Left cardiac atrium (tissue), 4 donors: Measurements from ENCODE around the gene CCNA2. TPM values are rescaled to one million over a fixed set of nuclear protein-coding genes. Genes with fewer than 3 reads are reported as not detected.

Source experiments
- ATAC-seq, 2 donors: fragments of 200-7000 bp; cut with Tn5 transposase; one replicate each; pipeline ENCODE4 v1.9.1; 2020; ENCODE audit warnings: mild to moderate bottlenecking in 2 of 2, moderate library complexity in 2 of 2
- DNase-seq: peaks from one replicate; pipeline ENCODE4 v3.0.0-alpha.2; 2020
- intact Hi-C, 2 donors: fragments of 100-400 bp; cut with DNase I; formaldehyde crosslinking; loops; one replicate each; pipeline versions ENCODE4 v1.14.1 to v1.15.1; 2022 to 2023
- total RNA-seq, 2 donors: library from RNA; stranded (reverse); fragmentation: NEBNext Ultra II Directional; extraction: Animal tissue kit (Norgen Biotek cat#: 25700); gene quantifications; one replicate each; pipeline ENCODE4 v1.2.1, GENCODE V29; 2021
- donor health status: DM: no; HTN: yes; CAD: no.
- donor health status: DM: no; HTN: yes; CAD: no; lungs with severe emphysema.
- donor health status: DM: yes; HTN: yes; CAD: no.
- donor health status: Dilated cardiomyopathy.

CCNA2 gene
- total RNA-seq, 2 donors from 2014 or later: 0.26 to 1.7 TPM

DNA sequence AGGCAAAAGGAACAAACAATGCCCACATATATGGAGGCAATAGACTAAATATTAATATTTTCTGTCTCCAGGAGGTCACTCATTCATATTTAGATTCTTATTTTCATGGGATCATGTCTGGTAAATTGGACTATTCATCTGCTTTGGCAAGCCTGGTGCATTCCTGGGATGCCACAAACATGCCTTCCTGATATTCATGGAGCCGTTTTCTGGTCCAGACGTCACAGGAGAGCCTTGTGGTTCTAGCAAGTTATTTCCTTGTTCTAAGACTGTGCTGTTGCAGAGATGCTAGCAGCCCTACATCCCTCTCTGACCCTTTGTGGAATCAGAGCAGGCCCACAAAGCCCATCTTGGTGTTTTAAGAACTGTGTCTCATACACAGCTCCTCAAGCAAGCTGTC lies 38.7 kb downstream of the CCNA2 start:
- DNase-seq (no peak), ATAC-seq (peak; percentile 77 to 91)
- intact Hi-C loops: no loop called here

DNA sequence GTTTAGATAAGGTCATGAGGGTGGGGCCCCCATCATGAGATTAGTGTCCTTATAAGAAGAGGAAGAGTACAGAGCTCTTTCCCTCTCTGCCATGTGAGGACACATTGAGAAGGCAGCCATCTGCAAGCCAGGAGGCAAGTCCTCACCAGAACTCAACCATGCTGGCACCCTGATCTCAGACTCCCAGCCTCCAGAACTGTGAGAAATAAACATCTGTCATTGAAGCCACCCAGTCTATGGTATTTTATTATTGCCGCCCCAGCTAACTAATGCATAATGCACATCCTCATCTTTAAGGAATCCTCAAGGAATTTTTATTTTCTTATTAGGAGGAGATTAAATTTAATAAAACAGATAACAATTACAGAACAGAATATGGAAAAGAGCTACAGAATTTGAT lies 39.3 kb downstream of the CCNA2 start:
- ATAC-seq (no peak), DNase-seq (no peak)
- intact Hi-C loops: no loop called here

DNA sequence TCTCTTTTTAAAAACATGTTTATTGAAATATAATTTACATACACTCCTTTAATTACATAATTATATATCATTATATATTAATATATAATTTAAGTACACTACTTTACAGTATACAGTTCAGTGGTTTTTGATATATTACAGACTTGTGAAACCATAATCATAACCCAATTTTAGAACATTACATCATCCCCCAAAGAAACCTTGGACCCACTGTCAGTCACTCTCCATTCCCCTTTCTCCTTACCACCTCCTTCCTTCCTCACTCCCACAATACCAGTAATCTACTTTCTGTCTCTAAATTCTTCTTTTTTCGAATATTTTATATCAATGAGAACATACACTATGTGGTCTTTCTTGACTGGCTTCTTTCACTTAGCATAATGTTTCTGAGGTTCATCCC lies 40.5 kb downstream of the CCNA2 start:
- intact Hi-C loops: no loop called here
- DNase-seq: no peak
- no peak for ATAC-seq

DNA sequence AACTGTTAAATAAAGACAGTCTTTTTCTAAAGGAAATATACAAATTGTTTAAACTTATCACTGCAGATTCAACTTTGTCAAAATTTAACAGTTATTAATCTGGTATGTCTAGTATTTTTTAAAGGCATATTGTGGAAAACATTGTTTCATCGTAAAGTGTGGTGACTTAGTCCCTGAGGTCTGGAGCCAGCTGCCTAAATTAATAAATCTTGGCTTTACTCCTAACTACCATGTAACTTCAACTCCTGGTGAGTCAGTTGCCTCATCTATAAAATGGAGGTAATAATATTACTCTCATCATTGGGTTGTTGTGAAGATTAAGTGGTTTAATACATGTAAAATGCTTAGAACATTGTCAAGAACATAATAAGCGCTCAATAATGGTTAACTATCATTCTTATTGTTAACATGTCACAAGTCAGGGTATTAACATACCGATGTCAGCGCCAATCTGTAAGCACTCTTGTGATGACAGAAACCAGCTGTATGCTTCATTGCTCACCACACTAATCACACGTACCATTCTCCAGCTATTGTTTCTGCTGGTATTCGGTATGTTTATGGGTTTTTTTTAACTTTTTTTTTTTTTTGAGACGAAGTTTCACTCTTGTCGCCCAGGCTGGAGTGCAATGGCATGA lies 44.6 kb downstream of the CCNA2 start:
- ATAC-seq: no peak
- no peak for DNase-seq
- intact Hi-C loops: no loop called here

DNA sequence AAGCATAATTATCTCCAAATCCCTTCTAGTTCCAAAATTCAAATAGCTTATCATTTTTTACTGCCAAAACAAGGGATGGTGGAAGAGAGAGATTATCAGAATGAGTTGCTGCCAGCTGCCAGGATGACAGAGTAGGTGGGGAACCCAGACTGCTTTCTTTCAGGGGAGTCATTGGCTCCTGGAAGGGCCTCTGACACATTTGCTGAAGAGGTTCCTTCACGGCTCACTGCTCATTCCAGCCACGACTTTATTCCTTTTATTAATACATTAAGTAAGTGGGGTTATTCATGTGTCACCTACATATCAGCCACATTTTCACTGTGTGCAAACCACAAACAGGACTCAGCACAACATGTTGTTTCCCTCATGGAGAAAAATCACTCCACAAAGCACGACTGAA lies 46.1 kb downstream of the CCNA2 start:
- intact Hi-C loops: no loop called here
- ATAC-seq (no peak), DNase-seq (no peak)

DNA sequence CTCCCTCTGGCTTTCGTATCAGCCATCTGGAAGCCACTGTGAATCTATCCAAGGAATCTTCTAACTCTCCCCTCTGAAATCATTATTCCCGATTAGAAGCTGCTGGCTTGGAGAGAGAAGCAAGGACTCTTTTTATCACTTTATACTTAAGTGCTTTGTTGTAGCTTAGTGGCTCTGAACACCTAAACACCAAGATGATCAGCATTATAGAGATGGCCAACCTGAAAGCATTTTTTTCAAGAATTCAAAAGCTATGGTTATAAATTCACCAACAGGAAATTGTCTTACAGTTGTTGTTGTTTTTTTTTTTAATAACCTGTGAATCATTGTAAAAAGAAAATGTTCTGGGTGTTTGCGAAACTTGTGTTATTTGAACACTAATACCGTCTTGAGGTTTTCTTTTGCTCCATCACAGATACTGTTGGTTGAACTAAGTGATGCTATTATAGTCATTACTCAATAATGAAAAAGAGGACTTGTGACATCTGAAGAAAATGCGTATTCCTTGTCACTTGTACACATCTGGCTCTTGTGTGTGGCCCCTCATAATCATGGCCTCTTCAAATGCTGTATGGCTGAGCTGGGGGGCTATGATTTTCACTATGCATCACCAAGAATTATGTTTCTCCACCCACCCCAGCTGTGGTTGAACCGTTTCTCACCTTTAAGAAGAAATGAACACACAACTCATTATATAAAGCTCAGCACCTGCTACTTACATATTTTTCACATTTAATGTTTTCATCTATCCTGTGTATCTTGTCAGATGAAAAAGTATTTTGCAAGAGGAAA lies 46.9 kb downstream of the CCNA2 start:
- DNase-seq: no peak
- intact Hi-C loops: no loop called here
- ATAC-seq: no peak

DNA sequence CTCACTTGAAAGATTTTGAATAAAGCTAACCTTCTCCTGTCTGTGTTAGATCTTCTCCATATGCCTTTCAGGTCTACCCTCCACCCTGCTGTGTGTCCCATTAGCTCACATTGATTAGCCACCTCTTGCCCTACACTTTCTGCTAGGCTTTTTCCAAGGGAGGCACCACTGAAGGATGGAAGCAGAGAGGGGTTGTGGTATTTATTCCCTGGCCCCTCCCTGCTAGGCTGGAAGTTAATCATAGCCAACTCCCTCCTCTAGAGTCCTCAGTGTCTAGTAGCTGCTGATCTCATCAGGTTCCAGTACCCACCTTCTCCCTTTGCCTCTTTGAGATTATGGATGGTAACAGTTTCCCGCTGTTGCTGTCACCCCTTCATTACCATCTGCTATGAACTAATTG lies 49.8 kb downstream of the CCNA2 start:
- DNase-seq: no peak
- intact Hi-C loops: no loop called here
- no peak for ATAC-seq

DNA sequence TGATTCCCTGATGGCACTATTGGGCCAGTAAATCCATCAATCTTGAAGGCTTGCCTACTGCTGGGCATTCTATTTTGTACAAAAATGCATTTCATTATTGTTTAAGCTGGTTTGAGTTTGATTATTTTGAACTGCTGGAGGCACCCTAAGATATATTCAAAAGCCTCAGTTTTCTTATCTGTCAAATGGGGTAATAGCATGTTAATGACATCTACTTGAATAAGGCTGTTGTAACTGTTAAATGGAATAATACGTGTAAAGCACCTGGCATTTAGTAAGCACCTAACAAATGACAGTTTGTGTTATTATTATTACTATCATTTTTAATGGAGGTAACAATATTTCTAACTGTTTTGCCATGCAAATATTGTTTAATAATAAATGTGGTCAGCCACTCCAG lies 51.8 kb downstream of the CCNA2 start:
- ATAC-seq (no peak), DNase-seq (no peak)
- intact Hi-C loops: no loop called here

DNA sequence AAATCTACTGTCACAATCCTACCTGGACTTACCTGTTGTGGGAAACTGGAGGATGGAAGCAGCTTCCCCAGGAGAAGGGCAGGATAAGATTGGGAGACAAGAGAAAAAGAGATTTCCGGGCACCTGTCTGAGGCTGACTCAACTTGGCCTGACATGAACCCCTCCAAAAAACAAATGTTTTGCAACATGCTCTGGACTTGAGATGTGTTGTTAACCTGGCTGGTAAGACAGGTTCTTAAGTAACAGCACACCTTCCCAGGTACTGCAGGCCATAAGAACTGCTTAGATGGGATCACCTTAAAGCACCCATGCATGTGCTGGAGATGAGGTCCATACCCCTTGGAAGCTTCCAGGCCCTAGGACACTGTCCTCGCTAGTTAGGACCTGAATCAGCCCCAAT lies 54.3 kb downstream of the CCNA2 start:
- no peak for ATAC-seq
- intact Hi-C loops: no loop called here
- DNase-seq: no peak

DNA sequence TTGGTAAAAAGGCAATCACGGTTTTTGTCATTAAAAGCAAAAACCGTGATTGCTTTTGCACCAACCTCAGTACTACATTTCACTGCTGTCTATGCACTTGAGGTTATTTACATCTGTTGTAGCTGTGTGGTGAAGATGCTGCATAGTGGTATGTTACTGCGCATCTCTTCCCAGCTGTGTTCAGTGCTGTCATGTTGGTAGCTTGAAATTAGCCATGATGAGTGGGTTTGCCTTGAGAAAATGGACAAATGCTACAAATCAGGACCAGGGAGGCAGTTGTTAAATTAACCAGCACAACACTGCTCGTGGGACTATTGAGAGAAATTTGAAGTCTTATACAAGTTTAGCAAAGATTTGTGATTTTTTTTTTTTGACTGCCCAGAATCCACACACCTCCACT lies 56.5 kb downstream of the CCNA2 start:
- intact Hi-C loops: no loop called here
- ATAC-seq (no peak), DNase-seq (no peak)

Other genes starting within 250 kb of the CCNA2 start
- 100 to 1,000 TPM; 243 to 278 TPM for gene ANXA5, start 126.9 kb downstream of the CCNA2 start, total RNA-seq
- not detected for gene SMIM43, start 58.7 kb downstream of the CCNA2 start, total RNA-seq
- gene EXOSC9, start 22.6 kb downstream of the CCNA2 start, total RNA-seq: 10 to 100 TPM; 11.0 to 15.1 TPM
- 1 to 10 TPM; 8.0 to 9.4 TPM for gene BBS7, start 46.6 kb upstream of the CCNA2 start, total RNA-seq
- under 1 TPM; 0.15 to 0.99 TPM for gene TRPC3, start 128.2 kb upstream of the CCNA2 start, total RNA-seq